ENCODE results near the gene GRK5.

- TF ChIP-seq MXI1 (conservative IDR thresholded peaks at IDR 0.05; ENCODE audit: poor library complexity, severe bottlenecking) = no peak
- TF ChIP-seq CTCF (IDR thresholded peaks at IDR 0.05; ENCODE audit: poor library complexity, severe bottlenecking) = no peak
- no peak for TF ChIP-seq TAF1 (IDR thresholded peaks at IDR 0.05; ENCODE audit: low read depth)
- no peak for TF ChIP-seq POLR2AphosphoS5 (IDR thresholded peaks at IDR 0.05)
- no peak for TF ChIP-seq EZH2 (IDR thresholded peaks at IDR 0.05; ENCODE audit: borderline replicate concordance, insufficient read depth, low read length, poor library complexity, severe bottlenecking)
- no peak for TF ChIP-seq EP300 (conservative IDR thresholded peaks at IDR 0.05; ENCODE audit: poor library complexity, severe bottlenecking)
- no peak for TF ChIP-seq SMC3 (conservative IDR thresholded peaks at IDR 0.05; ENCODE audit: poor library complexity)
- no peak for TF ChIP-seq RAD21 (conservative IDR thresholded peaks at IDR 0.05)
- no peak for TF ChIP-seq REST (IDR thresholded peaks at IDR 0.05; ENCODE audit: borderline replicate concordance)
These were observed 8.0 kb downstream of the GRK5 start for GRCh38 chr10:119215371-119215770.
